DMS153 treated with DMSO at 0.1 percent for 48 hours (cell line): Measurements from ENCODE around the gene CROCC2.

Source experiments
- DNase-seq: peaks from one replicate; lab custom pipeline; 2025; ENCODE audit not compliant: unreplicated experiment; lab: John Stamatoyannopoulos, UW

CROCC2 gene

GRCh38 chr2:241009191-241009590 is 103.1 kb downstream of the CROCC2 start:
- no peak for DNase-seq

GRCh38 chr2:241009601-241010530 is 103.7 kb downstream of the CROCC2 start:
- DNase-seq, result no peak

GRCh38 chr2:241010531-241011295 is 104.6 kb downstream of the CROCC2 start:
- no peak for DNase-seq

- no peak for DNase-seq
Observed at GRCh38 chr2:241011296-241011600, 105.1 kb downstream of the CROCC2 start.

DNA sequence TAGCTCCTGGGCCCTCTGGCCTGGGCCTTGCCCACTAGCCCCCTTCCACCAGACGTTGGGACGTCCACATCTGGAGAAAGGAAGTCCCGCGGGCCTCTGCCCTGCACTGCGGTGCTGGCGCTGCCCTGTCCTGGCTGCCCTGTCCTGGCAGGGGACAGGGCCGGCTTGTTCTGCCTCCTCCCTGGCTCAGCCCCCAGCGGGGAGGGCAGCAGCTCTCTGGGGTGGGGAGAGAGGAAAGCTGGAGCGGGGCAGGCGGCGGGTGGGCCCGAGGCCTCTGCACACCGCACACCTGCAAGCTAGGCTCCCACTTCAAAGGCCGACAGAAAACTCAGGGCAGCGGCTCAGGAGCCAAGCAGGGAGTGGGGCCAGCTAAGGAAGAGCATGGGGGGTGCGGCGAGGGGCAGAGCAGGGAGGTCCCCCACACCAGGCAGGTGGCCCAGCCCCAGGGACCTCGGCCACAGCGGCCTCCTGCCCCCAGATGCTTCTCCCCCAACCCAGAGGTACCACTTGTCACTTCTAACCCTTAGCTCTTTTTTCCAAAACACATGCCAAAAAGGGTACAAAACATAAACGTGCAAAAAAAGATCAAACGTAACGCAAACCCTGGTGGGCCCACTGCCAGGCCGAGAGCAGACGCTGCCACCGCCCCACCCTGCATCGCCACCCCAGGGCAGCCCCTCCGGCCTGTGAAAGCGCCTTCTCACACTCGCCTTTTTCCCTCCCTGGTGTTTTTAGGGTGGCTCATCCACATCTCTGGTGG is 105.8 kb downstream of the CROCC2 start:
- no peak for DNase-seq

GRCh38 chr2:241014224-241014623 is 108.1 kb downstream of the CROCC2 start:
- no peak for DNase-seq

DNA sequence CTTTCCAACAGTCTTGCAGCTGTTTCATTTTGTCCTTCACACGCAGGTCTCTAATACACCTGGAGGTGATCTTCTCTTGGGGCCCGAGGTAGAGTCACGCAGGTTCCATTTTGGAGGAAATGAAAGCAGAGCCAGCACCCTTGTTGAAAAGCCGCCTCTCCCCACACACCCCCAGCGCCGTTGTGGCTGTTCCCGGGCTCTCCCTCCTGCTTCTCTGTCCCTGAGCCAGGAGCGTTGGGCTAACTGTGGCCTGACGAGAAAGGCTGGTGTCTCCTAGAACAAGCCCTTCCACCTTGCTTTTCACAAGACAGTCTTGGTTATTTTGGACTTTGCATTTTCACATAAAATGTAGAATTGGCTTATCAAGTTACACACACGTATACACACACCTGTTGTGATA is 108.6 kb downstream of the CROCC2 start:
- DNase-seq, result no peak

DNA sequence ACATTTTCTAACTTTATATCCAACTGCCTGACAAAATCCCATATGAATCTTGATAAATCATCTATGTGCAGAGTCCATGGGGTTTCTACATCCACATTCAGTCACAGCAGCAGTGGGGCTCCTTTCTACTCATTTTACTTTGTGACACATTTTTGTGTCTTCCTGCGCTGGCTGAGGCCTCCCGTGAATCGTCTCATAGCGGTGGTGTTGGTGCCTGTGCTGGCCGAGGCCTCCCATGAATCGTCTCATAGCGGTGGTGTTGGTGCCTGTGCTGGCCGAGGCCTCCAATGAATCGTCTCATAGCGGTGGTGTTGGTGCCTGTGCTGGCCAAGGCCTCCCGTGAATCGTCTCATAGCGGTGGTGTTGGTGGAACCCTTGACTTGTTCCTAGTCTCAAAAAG is 109.3 kb downstream of the CROCC2 start:
- DNase-seq, result no peak

DNA sequence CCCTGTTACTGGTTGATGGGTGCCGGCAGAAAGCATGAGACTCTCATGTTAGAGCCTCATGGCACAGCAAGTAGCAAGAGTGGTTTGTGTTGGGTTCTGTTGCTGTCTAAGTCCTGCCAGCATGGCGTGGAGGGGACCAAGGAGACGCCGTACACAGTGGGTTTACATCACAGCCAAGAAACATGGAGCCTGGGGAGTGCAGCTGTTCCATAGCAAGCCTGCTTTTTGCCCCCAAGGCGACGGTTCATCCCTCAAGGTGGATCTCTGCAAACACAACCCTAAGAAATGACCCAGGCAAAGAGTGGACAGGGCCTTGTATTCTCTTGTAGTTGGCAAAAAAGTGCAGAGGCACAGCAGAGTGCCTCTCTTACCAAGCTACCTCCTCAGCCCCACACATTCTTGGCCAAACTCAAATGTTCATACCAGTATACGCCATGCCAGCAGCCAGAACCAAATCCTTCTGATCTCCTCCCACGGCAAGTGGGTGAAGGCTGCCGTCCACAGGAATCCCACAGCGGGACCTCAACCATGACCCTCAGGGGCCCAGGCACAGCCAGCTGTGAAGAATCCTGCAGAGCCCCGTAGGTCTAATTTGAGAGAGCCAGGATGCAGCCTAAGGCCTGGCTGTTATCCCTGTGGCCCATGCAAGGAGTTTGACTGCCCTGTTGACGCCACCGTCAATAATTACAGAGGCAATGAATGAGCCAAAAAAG is 111.2 kb downstream of the CROCC2 start:
- no peak for DNase-seq

DNA sequence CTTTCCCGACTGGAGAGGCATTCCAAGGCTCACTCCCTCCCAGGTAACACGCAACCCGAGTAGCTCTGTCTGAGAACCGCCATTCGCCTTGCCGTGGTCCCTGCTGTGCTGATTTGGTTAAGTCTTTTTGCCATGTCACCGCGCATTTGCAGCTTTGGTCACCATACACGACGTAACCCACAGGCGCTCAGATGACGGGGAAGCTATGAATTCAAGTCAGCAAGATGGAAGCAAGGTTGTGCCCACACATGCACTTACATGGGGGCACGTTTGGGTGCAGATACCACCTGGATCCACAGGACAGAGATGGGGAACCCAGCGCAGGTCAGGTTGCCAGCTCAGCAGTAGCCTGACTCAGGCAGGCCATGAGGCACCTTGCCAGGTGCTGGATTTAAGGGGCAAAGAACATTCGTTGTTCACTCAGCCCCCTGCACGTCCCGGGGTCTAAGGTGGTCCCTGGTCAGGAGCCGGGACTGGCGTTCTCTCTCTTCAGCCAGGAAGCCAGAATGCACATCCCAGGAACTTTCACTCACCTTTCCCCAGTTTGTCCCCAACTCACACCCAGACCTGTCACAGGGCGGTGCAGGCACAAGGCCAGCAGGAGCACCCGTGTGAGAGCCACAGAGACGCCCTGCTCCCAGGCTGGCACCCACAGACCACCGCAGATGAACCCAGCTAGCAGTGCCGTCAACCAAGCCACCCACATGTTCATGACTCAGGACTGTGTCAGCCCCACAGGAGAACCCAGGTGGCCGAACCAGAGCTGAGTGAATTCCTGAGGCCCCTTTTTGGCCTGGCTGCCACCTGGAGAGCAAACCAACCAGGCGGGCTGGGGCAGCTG is 112.1 kb downstream of the CROCC2 start:
- no peak for DNase-seq

GRCh38 chr2:241019441-241020139 is 113.5 kb downstream of the CROCC2 start:
- no peak for DNase-seq

GRCh38 chr2:241020201-241020600 is 114.1 kb downstream of the CROCC2 start:
- no peak for DNase-seq

DNA sequence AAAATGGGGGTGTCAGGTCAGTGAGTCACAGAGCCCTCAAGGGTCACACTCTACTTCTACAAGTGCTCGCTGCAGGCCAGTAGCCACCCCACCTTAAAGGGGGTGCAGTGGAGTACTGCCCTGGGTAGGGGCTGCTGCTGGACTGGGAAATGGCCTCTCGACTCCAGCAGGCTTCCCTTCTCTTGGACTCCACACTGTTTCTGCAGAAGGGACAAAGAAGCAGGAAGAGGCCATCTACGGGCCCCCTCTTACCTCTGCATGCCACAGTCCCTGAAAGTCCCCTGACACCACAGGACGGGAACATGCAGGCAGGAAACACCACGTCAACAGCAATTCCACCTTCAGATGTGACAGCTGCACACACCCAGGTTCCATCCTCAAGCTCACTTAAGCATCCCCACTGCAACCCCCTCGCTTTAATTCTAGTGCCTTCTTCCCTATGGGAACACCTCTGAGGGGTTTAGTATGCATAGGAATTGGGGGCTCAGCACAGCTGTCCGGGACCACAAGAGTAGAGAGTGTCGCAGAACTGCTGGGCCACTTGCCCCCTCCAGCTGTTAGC is 114.6 kb downstream of the CROCC2 start:
- DNase-seq, result no peak

DNA sequence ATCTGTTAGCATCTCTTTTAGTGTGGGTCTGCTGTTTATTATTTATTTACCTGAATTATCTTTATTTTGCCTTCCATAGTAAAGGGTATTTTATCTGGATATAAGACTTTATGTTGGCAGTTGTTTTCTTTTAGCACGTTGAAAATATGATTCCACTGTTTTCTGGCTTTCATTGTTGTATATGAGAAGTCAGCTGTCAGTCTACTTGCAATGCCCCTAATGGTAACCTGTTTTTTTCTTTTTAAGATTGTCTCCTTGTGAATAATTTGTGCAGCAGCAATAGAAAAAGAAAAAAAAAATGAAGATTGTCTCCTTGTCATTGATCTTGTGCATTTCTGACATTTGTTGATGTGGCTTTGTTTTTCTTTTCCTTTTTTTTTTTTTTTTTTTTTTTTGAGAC is 119.5 kb downstream of the CROCC2 start:
- no peak for DNase-seq

- DNase-seq, result no peak
Observed at GRCh38 chr2:241029599-241030332, 123.6 kb downstream of the CROCC2 start.

GRCh38 chr2:241030333-241030680 is 124.2 kb downstream of the CROCC2 start:
- no peak for DNase-seq

GRCh38 chr2:241030883-241031282 is 124.7 kb downstream of the CROCC2 start:
- DNase-seq, result no peak

DNA sequence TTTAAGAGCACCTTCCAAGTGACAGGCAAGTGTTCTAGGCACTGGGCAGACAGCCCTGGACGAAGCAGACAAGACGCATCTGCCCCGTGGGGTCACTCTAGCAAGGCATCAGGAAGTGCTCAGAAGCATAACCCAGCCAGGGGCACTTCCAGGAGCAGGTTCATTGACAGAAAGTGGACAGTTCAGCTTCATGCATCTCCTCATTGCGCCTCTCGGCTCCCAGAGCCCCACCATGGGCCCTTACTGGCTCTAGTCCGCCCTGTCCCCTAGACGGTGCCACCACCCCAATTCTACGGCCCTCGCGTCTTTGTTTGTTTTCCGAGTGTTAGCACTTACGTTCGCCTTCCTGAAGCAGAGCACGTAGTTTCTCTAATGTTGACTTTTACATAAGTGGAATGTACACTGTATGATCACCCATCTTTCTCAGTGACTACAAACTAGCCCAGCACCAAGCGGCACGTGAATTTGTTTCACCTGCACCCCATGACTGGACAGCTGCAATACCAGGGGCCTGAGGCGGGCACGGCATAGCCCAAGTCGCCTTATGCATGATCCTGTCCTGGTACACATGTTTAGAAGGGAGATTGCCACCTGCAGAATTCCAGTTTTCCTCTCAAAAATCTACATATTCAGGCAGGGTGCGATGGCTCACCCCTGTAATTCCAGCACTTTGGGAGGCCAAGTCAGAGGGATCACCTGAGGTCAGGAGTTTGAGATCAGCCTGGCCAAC is 125.5 kb downstream of the CROCC2 start:
- DNase-seq, result no peak
